HepG2 (cell line): ENCODE data around the gene CTSA. TPM values are rescaled to one million over a fixed set of nuclear protein-coding genes. Genes with fewer than 3 reads are reported as not detected.
A peak's percentile ranks its signal among the peaks of the same experiment; 100 is the strongest.

Source experiments
- ARNT ChIP-seq: fragments of 450-650 bp; IDR thresholded peaks from 2 replicates; pipeline ENCODE4 v1.6.1; 2017
- BRCA1 ChIP-seq: sonication (generic); formaldehyde crosslinking; IDR thresholded peaks from 2 replicates; pipeline ENCODE4 v1.4.0; 2020; ENCODE audit warnings: missing genetic modification reagents
- DPF2 ChIP-seq: sonication (generic); formaldehyde crosslinking; IDR thresholded peaks from 2 replicates; pipeline ENCODE4 v1.4.0; 2020; ENCODE audit warnings: mild to moderate bottlenecking, low read depth, missing genetic modification reagents, borderline replicate concordance
- LBX2 ChIP-seq: sonication (generic); formaldehyde crosslinking; IDR thresholded peaks from 2 replicates; pipeline ENCODE4 v1.5.0; 2020; ENCODE audit warnings: missing genetic modification reagents, mild to moderate bottlenecking, borderline replicate concordance
- MTA1 ChIP-seq: sonication (generic); formaldehyde crosslinking; IDR thresholded peaks from 2 replicates; pipeline ENCODE4 v1.4.0; 2020; ENCODE audit warnings: missing genetic modification reagents, mild to moderate bottlenecking, borderline replicate concordance
- MXD4 ChIP-seq: IDR thresholded peaks from 2 replicates; pipeline ENCODE4 v1.6.1; 2016; ENCODE audit warnings: mild to moderate bottlenecking, missing biosample characterization, missing genetic modification reagents
- NCOA1 ChIP-seq: sonication (generic); formaldehyde crosslinking; IDR thresholded peaks from 2 replicates; pipeline ENCODE4 v1.9.0; 2021; ENCODE audit warnings: missing genetic modification reagents
- NKX3-1 ChIP-seq: sonication (generic); formaldehyde crosslinking; IDR thresholded peaks from 2 replicates; pipeline ENCODE4 v1.5.0; 2020; ENCODE audit warnings: missing genetic modification reagents
- NR1H2 ChIP-seq: sonication (generic); formaldehyde crosslinking; IDR thresholded peaks from 2 replicates; pipeline ENCODE4 v1.8.1; 2022; ENCODE audit warnings: low read depth, missing genetic modification reagents, borderline replicate concordance
- NR2C2 ChIP-seq: sonication (generic); formaldehyde crosslinking; IDR thresholded peaks from 2 replicates; pipeline ENCODE4 v1.4.0; 2020; ENCODE audit warnings: missing genetic modification reagents, mild to moderate bottlenecking, moderate library complexity, borderline replicate concordance
- PLRG1 ChIP-seq: fragments of 450-650 bp; conservative IDR thresholded peaks from 2 replicates; pipeline ENCODE4 v1.6.1; 2016
- STAG1 ChIP-seq: sonication (generic); formaldehyde crosslinking; IDR thresholded peaks from 2 replicates; pipeline ENCODE4 v1.4.0; 2020; ENCODE audit warnings: missing genetic modification reagents
- YEATS4 ChIP-seq: sonication (generic); formaldehyde crosslinking; IDR thresholded peaks from 2 replicates; pipeline ENCODE4 v1.4.0; 2020; ENCODE audit warnings: missing genetic modification reagents, borderline replicate concordance
- ZNF136 ChIP-seq: sonication (generic); formaldehyde crosslinking; IDR thresholded peaks from 2 replicates; pipeline ENCODE4 v1.8.1; 2022; ENCODE audit warnings: low read depth, mild to moderate bottlenecking, moderate library complexity, missing genetic modification reagents
- ZNF138 ChIP-seq: sonication (generic); formaldehyde crosslinking; IDR thresholded peaks from 2 replicates; pipeline ENCODE4 v1.5.0; 2020; ENCODE audit warnings: mild to moderate bottlenecking, low read depth, missing genetic modification reagents
- ZNF484 ChIP-seq: sonication (generic); formaldehyde crosslinking; IDR thresholded peaks from 2 replicates; pipeline ENCODE4 v1.5.1; 2020; ENCODE audit warnings: mild to moderate bottlenecking, low read depth, missing genetic modification reagents, borderline replicate concordance
- ZNF598 ChIP-seq: sonication (generic); formaldehyde crosslinking; IDR thresholded peaks from 2 replicates; pipeline ENCODE4 v1.5.1; 2020; ENCODE audit warnings: mild to moderate bottlenecking, missing genetic modification reagents, borderline replicate concordance
- ZNF605 ChIP-seq: sonication (generic); formaldehyde crosslinking; IDR thresholded peaks from 2 replicates; pipeline ENCODE4 v1.8.0; 2022; ENCODE audit warnings: mild to moderate bottlenecking, missing genetic modification reagents
- ZNF839 ChIP-seq: sonication (generic); formaldehyde crosslinking; IDR thresholded peaks from 2 replicates; pipeline ENCODE4 v1.4.0; 2020; ENCODE audit warnings: missing genetic modification reagents, mild to moderate bottlenecking, borderline replicate concordance
- polyA plus RNA-seq, 8 experiments: library from polyadenylated mRNA; depleted of rRNA in 3 of 8; stranded (reverse) in 7 of 8; unstranded in 1 of 8; fragments of >200 nt; fragmentation: Illumina TruSeq in 4 of 8; extraction: Trizol in 4 of 8; gene quantifications; 2 replicates each; pipeline versions ENCODE4 v1.2.1 to v1.2.3, GENCODE V29; 2011 to 2016; ENCODE audit warnings: low read depth in 4 of 8, missing spikeins in 1 of 8, mixed read lengths in 1 of 8; ENCODE audit not compliant: insufficient read depth in 1 of 8
- total RNA-seq, 5 experiments: library from RNA; depleted of rRNA; stranded (reverse); fragments of >200 nt; fragmentation: Illumina TruSeq; extraction: Trizol; gene quantifications; 2 replicates each; pipeline ENCODE4 v1.2.3, GENCODE V29; 2016; ENCODE audit warnings: low read depth in 1 of 5
- TF ChIP-seq, protein P1 (sequence below): IDR thresholded peaks from 2 replicates; pipeline ENCODE4 v1.6.1; 2016; ENCODE audit warnings: low read depth, missing genetic modification reagents, missing compliant biosample characterization
- TF ChIP-seq, protein P2 (sequence below): sonication (generic); formaldehyde crosslinking; IDR thresholded peaks from 2 replicates; pipeline ENCODE4 v1.4.0; 2020; ENCODE audit warnings: mild to moderate bottlenecking, missing genetic modification reagents
- TF ChIP-seq, protein P3 (sequence below): sonication (generic); formaldehyde crosslinking; IDR thresholded peaks from 2 replicates; pipeline ENCODE4 v1.8.0; 2023; ENCODE audit warnings: mild to moderate bottlenecking, missing genetic modification reagents

Gene CTSA
- total and polyA plus RNA-seq, 2 of the 13 experiments (the other 11 are each of a cell fraction or from before 2014, with no cell fraction given), result 202 to 231 TPM

- TF ChIP-seq, protein P1, sequence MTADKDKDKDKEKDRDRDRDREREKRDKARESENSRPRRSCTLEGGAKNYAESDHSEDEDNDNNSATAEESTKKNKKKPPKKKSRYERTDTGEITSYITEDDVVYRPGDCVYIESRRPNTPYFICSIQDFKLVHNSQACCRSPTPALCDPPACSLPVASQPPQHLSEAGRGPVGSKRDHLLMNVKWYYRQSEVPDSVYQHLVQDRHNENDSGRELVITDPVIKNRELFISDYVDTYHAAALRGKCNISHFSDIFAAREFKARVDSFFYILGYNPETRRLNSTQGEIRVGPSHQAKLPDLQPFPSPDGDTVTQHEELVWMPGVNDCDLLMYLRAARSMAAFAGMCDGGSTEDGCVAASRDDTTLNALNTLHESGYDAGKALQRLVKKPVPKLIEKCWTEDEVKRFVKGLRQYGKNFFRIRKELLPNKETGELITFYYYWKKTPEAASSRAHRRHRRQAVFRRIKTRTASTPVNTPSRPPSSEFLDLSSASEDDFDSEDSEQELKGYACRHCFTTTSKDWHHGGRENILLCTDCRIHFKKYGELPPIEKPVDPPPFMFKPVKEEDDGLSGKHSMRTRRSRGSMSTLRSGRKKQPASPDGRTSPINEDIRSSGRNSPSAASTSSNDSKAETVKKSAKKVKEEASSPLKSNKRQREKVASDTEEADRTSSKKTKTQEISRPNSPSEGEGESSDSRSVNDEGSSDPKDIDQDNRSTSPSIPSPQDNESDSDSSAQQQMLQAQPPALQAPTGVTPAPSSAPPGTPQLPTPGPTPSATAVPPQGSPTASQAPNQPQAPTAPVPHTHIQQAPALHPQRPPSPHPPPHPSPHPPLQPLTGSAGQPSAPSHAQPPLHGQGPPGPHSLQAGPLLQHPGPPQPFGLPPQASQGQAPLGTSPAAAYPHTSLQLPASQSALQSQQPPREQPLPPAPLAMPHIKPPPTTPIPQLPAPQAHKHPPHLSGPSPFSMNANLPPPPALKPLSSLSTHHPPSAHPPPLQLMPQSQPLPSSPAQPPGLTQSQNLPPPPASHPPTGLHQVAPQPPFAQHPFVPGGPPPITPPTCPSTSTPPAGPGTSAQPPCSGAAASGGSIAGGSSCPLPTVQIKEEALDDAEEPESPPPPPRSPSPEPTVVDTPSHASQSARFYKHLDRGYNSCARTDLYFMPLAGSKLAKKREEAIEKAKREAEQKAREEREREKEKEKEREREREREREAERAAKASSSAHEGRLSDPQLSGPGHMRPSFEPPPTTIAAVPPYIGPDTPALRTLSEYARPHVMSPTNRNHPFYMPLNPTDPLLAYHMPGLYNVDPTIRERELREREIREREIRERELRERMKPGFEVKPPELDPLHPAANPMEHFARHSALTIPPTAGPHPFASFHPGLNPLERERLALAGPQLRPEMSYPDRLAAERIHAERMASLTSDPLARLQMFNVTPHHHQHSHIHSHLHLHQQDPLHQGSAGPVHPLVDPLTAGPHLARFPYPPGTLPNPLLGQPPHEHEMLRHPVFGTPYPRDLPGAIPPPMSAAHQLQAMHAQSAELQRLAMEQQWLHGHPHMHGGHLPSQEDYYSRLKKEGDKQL (CRISPR knock-in tag), result no peak
- TF ChIP-seq ZNF136 (no peak), MTA1 (peak; percentile 82; the same call in 1 of the 2 replicates), NCOA1 (no peak), PLRG1 (no peak), NR1H2 (no peak), ZNF484 (no peak), DPF2 (no peak), LBX2 (CRISPR knock-in tag) (no peak), YEATS4 (CRISPR knock-in tag) (peak; percentile 29; the same call in 1 of the 2 replicates), ZNF598 (peak; percentile 18; the same call in 1 of the 2 replicates), MXD4 (CRISPR knock-in tag) (no peak), NR2C2 (CRISPR knock-in tag) (no peak), BRCA1 (CRISPR knock-in tag) (peak; percentile 80; the same call in 1 of the 2 replicates), ZNF605 (CRISPR knock-in tag) (peak; percentile 34; the same call in 1 of the 2 replicates), ARNT (no peak), NKX3-1 (CRISPR knock-in tag) (no peak), ZNF138 (CRISPR knock-in tag) (0 out of 2 replicates have a peak, but pooled peaks have one; percentile 56), STAG1 (CRISPR knock-in tag) (no peak), ZNF839 (peak; percentile 74; the same call in 1 of the 2 replicates)
- TF ChIP-seq, protein P2, sequence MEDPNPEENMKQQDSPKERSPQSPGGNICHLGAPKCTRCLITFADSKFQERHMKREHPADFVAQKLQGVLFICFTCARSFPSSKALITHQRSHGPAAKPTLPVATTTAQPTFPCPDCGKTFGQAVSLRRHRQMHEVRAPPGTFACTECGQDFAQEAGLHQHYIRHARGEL (CRISPR knock-in tag), result no peak
- TF ChIP-seq, protein P3, sequence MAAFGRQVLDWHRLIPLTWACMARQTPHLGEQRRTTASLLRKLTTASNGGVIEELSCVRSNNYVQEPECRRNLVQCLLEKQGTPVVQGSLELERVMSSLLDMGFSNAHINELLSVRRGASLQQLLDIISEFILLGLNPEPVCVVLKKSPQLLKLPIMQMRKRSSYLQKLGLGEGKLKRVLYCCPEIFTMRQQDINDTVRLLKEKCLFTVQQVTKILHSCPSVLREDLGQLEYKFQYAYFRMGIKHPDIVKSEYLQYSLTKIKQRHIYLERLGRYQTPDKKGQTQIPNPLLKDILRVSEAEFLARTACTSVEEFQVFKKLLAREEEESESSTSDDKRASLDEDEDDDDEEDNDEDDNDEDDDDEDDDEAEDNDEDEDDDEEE (CRISPR knock-in tag), result no peak
These were observed 34.8 kb downstream of the CTSA start (continued) for GRCh38 chr20:45925821-45926506.
